ENCODE data around the gene CUX1.

CUX1 gene

DNA sequence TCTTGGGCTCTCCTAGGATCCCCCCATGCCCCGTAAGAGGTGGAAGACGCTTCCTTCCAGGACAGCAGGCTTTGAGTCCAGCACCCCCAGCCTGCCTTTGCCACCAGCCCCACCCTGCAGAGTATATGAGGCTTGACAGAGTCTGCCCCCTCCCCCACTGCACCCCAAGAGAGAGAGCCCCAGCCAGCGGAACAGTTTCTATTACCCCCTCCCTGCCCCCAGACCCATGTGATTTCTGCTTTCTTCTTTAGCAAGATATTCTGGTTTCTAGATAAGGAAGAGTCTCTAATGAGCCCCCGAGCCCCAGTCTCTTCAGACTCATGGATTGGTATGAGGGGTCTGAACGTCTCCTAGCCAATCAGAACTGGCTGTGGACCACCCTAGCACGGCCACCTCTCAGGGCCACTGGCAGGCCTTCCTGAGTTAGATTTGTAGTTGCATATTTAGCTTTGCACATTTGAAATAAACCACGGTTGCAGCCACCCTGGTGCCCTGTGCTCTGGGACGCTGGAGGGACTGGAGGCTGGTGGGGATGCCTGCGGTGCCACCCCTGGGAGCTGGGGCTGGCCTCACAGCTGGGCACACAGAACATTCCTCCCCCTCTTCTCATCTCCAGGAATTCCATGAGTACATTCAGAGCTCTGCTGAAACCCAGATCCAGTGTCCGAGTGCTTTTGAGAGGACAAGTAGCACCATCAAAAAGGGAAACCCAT is 466.2 kb downstream of the CUX1 start:
- DNase-seq, result no peak

- DNase-seq, result no peak
Measured at GRCh38 chr7:102284399-102284798, 467.0 kb downstream of the CUX1 start.

DNA sequence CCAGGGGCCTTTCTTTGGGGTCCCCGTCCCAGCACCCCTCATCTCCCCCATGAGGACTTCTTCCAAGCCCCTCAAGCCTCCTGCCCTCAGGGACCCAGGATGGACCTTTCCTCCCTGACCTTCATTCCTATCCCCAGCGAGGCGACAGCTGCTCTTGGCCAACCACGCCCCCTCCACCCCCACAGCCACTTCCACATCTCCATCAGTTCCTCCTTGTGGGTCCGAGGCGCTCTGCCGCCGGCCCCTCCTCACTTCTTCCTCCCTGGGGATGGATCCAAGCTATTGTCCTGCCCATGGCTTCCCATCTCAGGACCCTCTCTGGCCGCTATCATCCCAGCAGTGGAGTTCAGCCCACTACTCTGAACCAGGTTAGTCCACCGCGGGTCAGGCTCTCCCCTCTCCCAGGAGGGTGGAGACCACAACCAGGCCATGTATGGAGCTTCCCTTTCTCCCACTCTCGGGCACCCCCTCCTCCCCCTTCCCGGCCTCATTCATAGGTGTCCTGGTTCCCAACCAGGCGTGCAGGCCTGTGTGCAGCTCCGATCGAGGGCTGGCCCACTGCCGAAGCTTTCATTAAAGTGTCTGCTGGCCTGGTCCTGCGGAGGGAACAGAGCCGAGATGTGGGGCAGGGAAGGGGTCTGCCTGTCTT is 467.6 kb downstream of the CUX1 start:
- no peak for DNase-seq

- no peak for DNase-seq
Measured at GRCh38 chr7:102285540-102286236, 468.3 kb downstream of the CUX1 start.

DNA sequence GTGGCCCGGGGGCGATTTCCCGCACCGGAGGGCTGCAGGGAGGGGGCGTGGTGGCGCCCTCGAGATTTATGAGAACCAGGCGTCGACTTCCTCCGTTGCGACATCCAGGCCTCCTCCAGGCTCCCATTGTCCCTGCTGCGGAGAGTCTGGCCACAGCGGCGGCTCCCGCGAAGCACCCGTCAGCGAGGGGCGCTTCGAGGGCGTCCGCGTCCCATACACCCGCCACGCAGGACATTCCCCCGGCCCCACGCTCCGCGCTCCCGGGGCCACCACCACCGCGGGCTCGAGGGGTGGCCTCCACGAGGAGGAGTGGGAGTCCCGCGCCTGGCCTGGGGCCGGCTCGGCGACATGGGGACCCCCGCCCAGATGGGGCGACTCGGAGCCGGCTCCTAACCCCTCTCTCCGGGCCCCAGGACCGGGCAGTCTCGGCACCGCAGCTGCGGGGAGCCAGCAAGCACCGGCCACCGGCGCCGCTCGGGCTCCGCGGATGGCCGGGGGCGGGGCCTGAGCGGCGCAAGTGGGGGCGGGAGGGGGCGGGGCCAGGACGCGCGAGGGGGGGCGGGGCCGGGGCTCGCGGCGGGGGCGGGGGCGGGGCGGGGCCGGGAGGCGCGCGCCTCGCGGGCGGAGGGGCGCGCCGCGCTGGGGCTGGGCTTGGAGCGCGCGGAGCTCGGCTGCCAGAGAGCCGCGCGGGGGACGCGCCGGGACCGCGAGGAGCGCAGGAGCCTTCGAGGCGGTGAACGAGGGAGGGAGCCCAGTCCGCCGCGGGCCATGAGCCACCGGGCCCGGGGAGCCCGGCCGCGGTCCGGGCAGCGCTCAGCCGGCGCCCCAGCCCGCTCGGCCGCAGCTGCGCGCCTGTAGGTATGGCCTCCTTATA is 469.0 kb downstream of the CUX1 start, which contains the start of gene SH2B2:
Gene SH2B2, plus strand, starts transcription at position 632 of the 874 bp plus-strand sequence. CDS start 13,683 bp downstream, outside the sequence.
- DNase-seq, result no peak

- DNase-seq, result no peak
Measured at GRCh38 chr7:102287111-102287980, 469.9 kb downstream of the CUX1 start.

DNA sequence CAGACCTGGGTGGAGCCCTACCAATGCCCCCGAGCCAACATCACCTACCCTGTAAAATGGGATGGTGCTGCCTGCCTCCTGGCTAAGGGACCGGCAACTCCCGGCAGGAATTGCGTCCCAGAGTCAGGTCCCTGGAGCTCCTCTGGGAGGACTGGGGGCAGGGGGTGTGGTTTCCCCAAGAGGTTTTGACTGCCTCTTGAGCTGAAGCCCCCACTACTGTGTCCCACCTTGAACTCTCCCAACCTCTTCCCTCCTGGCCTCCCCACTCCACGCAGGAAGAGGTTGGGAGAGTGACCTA is 470.5 kb downstream of the CUX1 start:
- no peak for DNase-seq

- no peak for DNase-seq
Measured at GRCh38 chr7:102288285-102288930, 471.0 kb downstream of the CUX1 start.

GRCh38 chr7:102289057-102289456 is 471.6 kb downstream of the CUX1 start:
- no peak for DNase-seq

DNA sequence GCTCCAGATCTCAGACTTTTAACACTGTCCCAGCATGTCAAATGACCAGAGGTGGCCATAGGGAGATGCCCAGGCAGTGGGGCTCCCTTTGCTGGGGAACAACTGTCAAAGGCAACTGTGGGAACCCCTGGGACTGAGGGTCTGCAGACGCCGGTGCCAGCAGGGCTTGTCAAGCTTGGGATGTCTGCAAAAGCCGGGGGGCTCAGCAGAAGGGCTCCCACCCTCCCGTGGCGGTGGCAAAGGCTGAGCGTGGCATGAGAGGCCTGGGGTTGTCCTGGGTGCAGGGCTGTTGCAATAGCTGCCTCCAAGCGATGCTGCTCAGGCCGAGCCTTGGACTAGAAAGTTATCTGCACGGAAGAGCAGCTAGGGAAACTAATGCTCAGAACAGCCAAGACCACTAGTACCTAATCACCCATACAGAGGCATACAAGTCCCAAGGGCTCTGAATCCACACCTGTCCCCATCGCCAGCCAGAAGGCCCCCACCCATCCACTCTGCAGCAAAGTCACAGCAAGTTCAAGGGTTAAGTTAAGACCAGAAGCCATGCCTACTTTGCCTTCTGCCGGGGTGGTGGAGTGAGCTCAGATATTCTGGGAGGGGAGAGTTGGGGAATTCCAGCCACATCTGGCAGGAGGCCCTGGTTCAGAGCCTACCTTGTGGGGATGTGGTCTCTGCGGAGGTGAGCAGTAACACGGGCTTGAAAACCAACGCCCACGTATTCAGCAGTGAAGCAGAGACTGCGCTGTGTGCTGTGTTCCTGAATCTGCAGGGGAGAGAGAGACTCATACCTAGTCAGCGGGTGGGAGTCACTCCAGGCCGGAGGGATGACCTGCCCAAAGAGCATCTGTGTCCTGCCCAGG is 473.9 kb downstream of the CUX1 start:
- DNase-seq, result no peak

DNA sequence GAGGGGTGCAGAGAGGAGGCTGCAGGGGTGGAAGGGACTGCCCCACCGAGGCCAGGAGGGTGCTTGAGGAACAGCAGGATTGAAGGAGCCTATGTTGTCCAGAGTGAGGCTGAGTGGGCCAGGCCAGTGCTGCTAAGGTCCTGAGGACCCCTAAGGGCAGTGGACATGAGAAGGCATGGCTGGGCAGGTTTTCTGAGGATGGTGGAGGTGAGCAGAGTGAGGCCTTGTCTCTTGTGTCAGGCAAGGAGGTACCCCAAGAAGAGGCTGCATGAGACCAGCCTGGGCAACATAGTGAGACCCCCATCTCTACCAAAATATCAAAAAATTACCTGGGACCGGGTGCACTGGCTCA is 474.5 kb downstream of the CUX1 start:
- DNase-seq, result no peak

GRCh38 chr7:102292813-102293798 is 475.7 kb downstream of the CUX1 start:
- DNase-seq, result no peak

DNA sequence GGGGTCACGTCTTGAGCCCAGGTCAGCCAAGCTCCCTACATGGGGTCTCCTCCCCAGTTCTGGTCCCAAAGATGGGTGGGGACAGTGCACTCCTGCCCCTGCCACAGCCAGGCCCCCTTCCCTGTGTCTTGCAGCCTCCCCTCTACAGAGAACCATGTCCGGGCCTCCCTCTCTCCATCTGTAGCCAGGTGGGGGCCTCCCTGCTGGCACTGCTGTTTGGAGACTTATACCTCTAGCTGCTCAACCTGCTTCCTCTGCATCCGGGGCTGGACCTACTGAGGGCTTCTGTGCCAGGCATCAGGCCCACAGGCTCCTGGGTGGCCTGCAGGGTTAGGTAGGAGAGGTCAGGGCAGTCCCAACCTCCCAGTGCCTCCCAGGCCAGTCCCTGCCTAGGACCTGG is 477.2 kb downstream of the CUX1 start:
- DNase-seq, result no peak

DNA sequence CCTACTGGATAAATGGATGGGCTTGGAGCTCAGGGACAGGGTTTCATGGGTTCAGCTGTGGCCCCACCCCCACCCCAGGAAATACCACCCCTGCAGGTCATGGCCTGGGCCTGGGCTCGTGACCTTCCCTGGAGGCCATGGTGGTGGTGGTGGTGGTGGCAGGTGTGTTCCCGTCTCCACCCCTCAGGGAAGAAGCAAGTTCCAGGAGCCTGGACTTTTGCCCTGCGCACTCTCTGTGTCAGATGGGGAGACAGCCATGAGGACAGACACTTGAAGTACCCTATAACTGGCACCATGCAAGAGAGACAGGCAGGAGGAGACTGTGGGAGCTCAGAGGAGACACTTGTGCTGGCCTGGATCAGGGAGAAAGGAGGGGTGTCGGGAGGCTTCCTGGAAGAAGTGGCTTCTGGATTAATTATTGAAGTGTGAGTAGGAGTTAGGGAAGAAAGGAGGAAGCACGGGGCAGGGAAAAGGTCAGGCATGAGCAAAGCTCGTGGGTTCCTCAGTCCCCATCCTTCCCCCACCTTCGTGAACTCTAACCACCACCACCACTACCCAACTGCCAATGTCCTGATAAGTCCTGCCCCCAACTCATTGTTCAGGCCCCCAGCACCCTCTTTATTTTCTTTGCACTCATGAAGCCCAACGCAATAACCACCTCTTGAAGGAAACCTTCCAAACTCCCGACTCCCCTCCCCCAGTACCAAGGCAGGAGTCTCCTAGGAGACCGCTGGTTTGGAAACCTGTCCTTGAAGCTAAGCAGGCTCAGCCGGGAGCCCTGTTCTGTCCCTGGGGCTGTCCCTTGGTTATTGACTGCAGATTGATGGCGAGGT is 478.1 kb downstream of the CUX1 start:
- no peak for DNase-seq

- DNase-seq, result no peak
Measured at GRCh38 chr7:102296179-102296438, 478.7 kb downstream of the CUX1 start.

- DNase-seq, result no peak
Measured at GRCh38 chr7:102296514-102296913, 479.1 kb downstream of the CUX1 start.

DNA sequence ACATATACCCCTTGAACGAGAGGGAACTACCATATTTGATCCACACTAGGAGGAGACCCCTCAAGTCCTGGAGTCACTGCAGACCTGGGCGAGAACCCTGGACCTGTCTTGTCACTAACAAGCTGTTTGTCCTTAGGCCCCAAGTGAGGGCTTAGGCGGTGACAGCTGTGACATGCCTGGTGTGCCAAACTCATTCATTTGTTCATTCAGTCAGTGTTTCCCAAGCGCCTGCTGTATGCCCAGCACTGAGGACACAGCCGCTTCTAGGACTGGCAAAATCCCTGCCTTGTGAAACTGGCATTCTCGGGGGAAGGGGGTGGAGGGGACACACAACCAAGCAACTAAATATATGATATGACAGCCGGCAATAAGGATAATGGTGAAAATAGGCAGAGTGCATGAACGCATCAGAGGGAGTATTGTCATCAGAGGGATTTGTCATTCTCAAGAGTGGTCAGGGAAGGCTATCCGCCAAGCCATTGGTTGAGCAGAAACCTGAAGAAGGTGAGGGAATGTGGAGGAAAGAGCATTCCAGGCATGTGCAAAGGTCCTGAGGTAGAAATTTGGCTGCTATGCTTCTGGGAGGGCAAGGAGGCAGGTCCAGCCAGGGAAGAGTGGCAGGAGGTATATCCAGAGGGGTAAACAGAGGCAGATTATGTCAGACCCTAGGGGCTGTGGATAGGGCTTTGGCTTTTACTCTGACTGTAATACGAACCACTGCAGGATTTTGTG is 480.2 kb downstream of the CUX1 start:
- DNase-seq, result no peak

DNA sequence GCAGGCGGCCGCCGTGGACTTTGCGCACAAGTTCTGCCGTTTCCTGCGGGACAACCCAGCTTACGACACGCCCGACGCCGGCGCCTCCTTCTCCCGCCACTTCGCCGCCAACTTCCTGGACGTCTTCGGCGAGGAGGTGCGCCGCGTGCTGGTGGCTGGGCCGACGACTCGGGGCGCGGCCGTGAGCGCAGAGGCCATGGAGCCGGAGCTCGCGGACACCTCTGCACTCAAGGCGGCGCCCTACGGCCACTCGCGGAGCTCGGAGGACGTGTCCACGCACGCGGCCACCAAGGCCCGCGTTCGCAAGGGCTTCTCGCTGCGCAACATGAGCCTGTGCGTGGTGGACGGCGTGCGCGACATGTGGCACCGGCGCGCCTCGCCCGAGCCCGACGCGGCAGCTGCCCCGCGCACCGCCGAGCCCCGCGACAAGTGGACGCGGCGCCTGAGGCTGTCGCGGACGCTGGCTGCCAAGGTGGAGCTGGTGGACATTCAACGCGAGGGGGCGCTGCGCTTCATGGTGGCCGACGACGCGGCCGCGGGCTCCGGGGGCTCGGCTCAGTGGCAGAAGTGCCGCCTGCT is 483.3 kb downstream of the CUX1 start:
- DNase-seq, result no peak
